ENCODE measurements around the gene COL4A1.

COL4A1 gene

DNA sequence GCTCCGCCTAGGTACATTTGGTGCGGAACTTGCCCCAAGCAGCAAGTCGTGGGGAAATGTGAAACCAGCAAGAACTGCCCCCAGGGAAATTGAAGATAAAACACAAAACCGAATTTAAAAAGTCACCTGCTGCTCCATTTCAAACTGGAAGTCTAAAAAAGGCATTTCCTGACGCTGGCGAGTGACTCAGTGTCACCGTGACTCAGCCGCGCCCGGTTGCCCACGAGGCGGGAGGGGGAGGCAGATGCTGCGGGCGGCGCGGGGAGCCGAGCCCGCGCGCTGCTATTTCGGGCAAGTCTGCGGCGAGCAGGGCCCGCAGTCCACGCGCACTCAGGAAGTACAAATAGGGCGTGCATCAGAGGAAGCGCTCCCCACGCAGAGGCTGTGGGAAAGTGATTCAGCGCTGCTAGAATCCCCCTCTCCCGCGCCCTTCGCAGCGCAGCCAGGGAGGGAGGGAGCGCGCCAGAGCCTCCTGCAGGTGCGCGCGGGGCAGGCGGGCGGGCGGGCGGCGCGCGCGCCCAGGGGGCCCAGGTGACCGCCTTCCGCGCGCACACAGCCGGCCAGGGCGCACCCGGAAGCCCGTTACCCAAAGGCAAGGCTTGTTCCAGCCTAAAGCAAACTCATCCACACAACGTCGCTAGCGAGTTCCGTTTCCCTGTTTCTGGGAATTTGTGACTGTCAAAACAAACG is 168.8 kb downstream of the COL4A1 start:
- H3K56ac ChIP-seq (ENCODE audit: low read length): peak overlapping the region; percentile 68
- H4K8ac ChIP-seq (ENCODE audit: low read depth, low read length): no peak overlapping the region
- H3K27me3 ChIP-seq (ENCODE audit: insufficient read depth, low read length, poor library complexity): no peaks in the 10 kb centered on the region
- H2BK15ac ChIP-seq (replicated peaks; ENCODE audit: low read depth): no peak overlapping the region
- H3K4me2 ChIP-seq (ENCODE audit: low read length): peak overlapping the region; percentile 81
- no peak overlapping the region for H2BK120ac ChIP-seq (ENCODE audit: low read depth, low read length)
- no peaks in the 10 kb centered on the region for H3K79me1 ChIP-seq (ENCODE audit: low read length)
- H3K4me3 ChIP-seq (ENCODE audit: low read length): peak overlapping the region; percentile 37
- H3K18ac ChIP-seq (ENCODE audit: low read length): no peak overlapping the region
- peaks cover 17% of the 10 kb centered on the region for H3K4me1 ChIP-seq (ENCODE audit: control insufficient read depth, low read depth, low read length)
- H3K23ac ChIP-seq (ENCODE audit: low read length): no peak overlapping the region
- H3K9ac ChIP-seq (ENCODE audit: low read length): peak overlapping the region; percentile 44
- peak; percentile 77 for DNase-seq
- H2BK5ac ChIP-seq (ENCODE audit: low read length): no peak overlapping the region
- H3K36me3 ChIP-seq (ENCODE audit: control insufficient read depth, insufficient read depth, low read length): no peaks in the 10 kb centered on the region
- H3K4ac ChIP-seq (ENCODE audit: low read depth, low read length): no peak overlapping the region
- no CpG with 5 or more reads among the region's 60 CpGs for WGBS (ENCODE audit: extremely low coverage, insufficient coverage, low lambda C conversion rate)
- H3K79me2 ChIP-seq (ENCODE audit: control insufficient read depth, insufficient read depth, low read length): no peaks in the 10 kb centered on the region
- no peak overlapping the region for H4K5ac ChIP-seq (ENCODE audit: low read length)
- no peak overlapping the region for H2AK5ac ChIP-seq (ENCODE audit: low read length)
- H3K27ac ChIP-seq (ENCODE audit: low read depth, low read length): no peak overlapping the region

DNA sequence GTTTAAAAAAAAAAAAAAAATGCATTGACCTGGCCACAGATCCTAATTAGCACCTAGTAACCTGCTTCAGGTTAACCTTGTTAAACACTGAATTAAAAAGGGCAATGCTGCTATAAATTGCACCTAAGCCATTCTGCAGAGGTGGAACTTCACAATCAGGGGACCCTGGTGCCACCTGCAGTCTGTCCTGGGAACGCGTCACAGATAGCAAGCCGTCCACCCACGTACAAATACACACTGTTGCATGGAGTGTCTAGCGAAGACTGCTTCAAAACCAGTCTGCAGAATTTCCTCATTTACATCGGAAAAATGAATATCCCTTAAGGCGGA is 169.3 kb downstream of the COL4A1 start:
- WGBS (ENCODE audit: extremely low coverage, insufficient coverage, low lambda C conversion rate): no CpG with 5 or more reads among the region's 7 CpGs
- H4K5ac ChIP-seq (ENCODE audit: low read length): no peak overlapping the region

DNA sequence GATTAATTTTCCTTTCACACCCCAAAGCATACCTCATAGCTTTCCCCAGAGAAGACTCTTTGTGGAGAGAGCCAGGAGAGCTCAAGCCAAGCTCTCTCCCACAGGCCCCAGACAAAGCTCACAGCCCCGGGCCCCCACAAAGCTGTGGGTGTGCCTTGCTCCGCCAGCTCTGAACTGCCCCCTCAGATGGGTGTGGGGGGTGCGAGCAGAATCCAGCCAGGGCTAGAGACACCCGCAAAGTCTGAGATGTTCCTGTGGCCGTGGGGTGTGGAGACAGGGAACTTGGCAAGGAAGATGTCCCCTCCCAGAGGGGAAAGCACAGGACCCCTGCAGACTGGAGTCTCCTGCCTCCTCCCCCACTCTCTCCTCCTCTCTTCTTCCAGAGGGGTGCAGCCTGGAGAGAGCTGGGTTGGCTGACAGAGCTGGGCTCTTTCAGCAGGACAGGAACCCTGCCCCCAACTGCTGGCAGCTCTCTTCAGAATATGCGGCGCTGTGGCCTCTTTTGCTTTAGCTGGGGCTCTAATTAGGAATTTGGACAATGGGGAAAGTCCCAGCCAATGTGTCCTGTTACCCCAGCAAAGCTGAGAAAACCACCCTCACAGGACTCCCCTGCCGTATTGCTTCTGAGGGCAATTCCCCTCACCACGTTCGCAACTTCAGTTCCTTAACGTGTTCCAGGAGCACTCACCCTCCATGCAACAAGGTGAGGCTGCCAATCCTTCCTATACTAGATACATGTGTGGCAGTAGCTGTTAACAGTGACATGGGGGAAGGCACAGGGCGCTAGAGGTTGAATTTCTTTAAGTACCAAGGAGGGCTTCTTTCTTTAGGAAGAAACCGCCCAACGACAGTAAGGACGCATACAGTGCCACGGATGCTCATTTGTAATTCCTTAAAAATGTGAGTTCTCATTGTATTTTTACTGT is 170.0 kb downstream of the COL4A1 start:
- Histone ChIP-seq H3K27me3 (ENCODE audit: insufficient read depth, low read length, poor library complexity) (no peaks in the 10 kb centered on the region), H2BK120ac (ENCODE audit: low read depth, low read length) (peak overlapping the region; percentile 74), H3K36me3 (ENCODE audit: control insufficient read depth, insufficient read depth, low read length) (no peaks in the 10 kb centered on the region), H2BK15ac (replicated peaks; ENCODE audit: low read depth) (no peak overlapping the region), H3K79me2 (ENCODE audit: control insufficient read depth, insufficient read depth, low read length) (no peaks in the 10 kb centered on the region), H2AK5ac (ENCODE audit: low read length) (no peak overlapping the region), H3K4me2 (ENCODE audit: low read length) (no peak overlapping the region), H3K56ac (ENCODE audit: low read length) (peak overlapping the region; percentile 46), H3K4me3 (ENCODE audit: low read length) (no peak overlapping the region), H3K18ac (ENCODE audit: low read length) (no peak overlapping the region), H3K27ac (ENCODE audit: low read depth, low read length) (no peak overlapping the region), H3K4me1 (ENCODE audit: control insufficient read depth, low read depth, low read length) (peaks cover 17% of the 10 kb centered on the region), H3K4ac (ENCODE audit: low read depth, low read length) (no peak overlapping the region), H2BK5ac (ENCODE audit: low read length) (no peak overlapping the region), H4K5ac (ENCODE audit: low read length) (no peak overlapping the region), H3K9ac (ENCODE audit: low read length) (peak overlapping the region; percentile 37), H3K23ac (ENCODE audit: low read length) (no peak overlapping the region), H3K79me1 (ENCODE audit: low read length) (no peaks in the 10 kb centered on the region), H4K8ac (ENCODE audit: low read depth, low read length) (no peak overlapping the region)
- DNase-seq: peak; percentile 52
- no CpG with 5 or more reads among the region's 16 CpGs for WGBS (ENCODE audit: extremely low coverage, insufficient coverage, low lambda C conversion rate)

More for the DNA sequence above, 169.3 kb downstream of the COL4A1 start:
- no peaks in the 10 kb centered on the region for H3K79me2 ChIP-seq (ENCODE audit: control insufficient read depth, insufficient read depth, low read length)
- H3K79me1 ChIP-seq (ENCODE audit: low read length): no peaks in the 10 kb centered on the region
- H3K27me3 ChIP-seq (ENCODE audit: insufficient read depth, low read length, poor library complexity): no peaks in the 10 kb centered on the region
- no peak overlapping the region for H2BK120ac ChIP-seq (ENCODE audit: low read depth, low read length)
- no peak overlapping the region for H2BK5ac ChIP-seq (ENCODE audit: low read length)
- no peak overlapping the region for H3K4ac ChIP-seq (ENCODE audit: low read depth, low read length)
- peak overlapping the region; percentile 37 for H3K4me3 ChIP-seq (ENCODE audit: low read length)
- no peak overlapping the region for H3K23ac ChIP-seq (ENCODE audit: low read length)
- H2AK5ac ChIP-seq (ENCODE audit: low read length): no peak overlapping the region
- H2BK15ac ChIP-seq (replicated peaks; ENCODE audit: low read depth): no peak overlapping the region
- peaks cover 17% of the 10 kb centered on the region for H3K4me1 ChIP-seq (ENCODE audit: control insufficient read depth, low read depth, low read length)
- peak overlapping the region; percentile 81 for H3K4me2 ChIP-seq (ENCODE audit: low read length)
- no peak overlapping the region for H3K27ac ChIP-seq (ENCODE audit: low read depth, low read length)
- no peaks in the 10 kb centered on the region for H3K36me3 ChIP-seq (ENCODE audit: control insufficient read depth, insufficient read depth, low read length)
- H3K56ac ChIP-seq (ENCODE audit: low read length): no peak overlapping the region
- H3K18ac ChIP-seq (ENCODE audit: low read length): no peak overlapping the region
- H4K8ac ChIP-seq (ENCODE audit: low read depth, low read length): no peak overlapping the region
- H3K9ac ChIP-seq (ENCODE audit: low read length): no peak overlapping the region
- DNase-seq: no peak

DNA sequence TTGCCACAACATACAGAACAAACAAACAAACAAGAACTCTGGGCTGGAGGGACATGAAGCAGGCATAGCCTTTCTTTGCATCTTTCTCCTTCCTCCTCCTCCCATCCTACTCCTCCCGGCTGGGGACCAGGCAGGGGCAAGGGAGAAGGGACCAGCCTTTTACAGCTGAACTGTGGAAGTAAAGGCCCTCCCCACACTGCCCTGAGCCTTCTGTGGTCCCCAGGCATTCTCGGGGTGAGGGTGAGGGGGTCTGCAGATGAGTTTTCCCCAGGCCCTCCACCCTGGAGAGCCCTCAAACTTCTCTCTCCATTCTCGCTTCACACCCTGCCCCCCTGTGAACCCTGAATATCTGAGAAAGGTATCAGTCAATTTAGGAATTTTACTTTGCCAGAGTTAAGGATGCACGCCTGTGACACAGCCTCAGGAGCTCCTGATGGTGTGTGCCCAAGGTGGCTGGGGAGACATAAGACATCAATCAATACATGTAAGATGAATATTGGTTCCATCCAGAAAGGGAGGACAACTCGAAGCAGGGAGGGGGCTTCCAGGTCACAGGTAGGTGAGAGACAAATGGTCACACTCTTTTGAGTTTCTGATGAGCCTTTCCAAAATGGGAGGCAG is 170.9 kb downstream of the COL4A1 start:
- Histone ChIP-seq H3K9ac (ENCODE audit: low read length) (no peak overlapping the region), H3K79me1 (ENCODE audit: low read length) (no peaks in the 10 kb centered on the region), H3K56ac (ENCODE audit: low read length) (no peak overlapping the region), H3K18ac (ENCODE audit: low read length) (no peak overlapping the region), H2BK5ac (ENCODE audit: low read length) (no peak overlapping the region), H3K4me2 (ENCODE audit: low read length) (no peak overlapping the region), H3K27ac (ENCODE audit: low read depth, low read length) (no peak overlapping the region), H4K5ac (ENCODE audit: low read length) (no peak overlapping the region), H3K4ac (ENCODE audit: low read depth, low read length) (no peak overlapping the region), H3K27me3 (ENCODE audit: insufficient read depth, low read length, poor library complexity) (no peaks in the 10 kb centered on the region), H2BK15ac (replicated peaks; ENCODE audit: low read depth) (no peak overlapping the region), H3K79me2 (ENCODE audit: control insufficient read depth, insufficient read depth, low read length) (no peaks in the 10 kb centered on the region), H4K8ac (ENCODE audit: low read depth, low read length) (no peak overlapping the region), H3K23ac (ENCODE audit: low read length) (no peak overlapping the region), H2BK120ac (ENCODE audit: low read depth, low read length) (no peak overlapping the region), H3K4me1 (ENCODE audit: control insufficient read depth, low read depth, low read length) (peaks cover 17% of the 10 kb centered on the region), H2AK5ac (ENCODE audit: low read length) (no peak overlapping the region), H3K36me3 (ENCODE audit: control insufficient read depth, insufficient read depth, low read length) (no peaks in the 10 kb centered on the region), H3K4me3 (ENCODE audit: low read length) (no peak overlapping the region)
- DNase-seq: no peak
- no CpG with 5 or more reads among the region's 5 CpGs for WGBS (ENCODE audit: extremely low coverage, insufficient coverage, low lambda C conversion rate)

DNA sequence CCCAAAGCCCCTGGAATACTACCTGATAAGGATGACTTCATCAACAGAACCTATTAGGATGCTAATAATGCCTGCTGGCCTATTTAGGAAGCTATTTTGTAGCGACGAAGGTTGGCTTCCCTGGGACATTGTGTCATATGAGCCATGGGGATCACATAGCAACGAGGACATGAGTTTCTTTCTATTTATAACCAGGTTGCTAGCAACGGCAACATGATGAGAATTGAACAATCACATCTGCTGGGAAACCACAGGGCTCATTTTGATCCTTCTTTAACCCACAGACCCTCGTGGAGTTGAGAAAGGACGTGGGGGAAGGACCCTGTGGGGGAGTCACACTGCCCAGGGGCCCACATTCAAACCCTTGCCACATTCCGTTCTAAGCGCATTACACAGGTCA is 172.2 kb downstream of the COL4A1 start:
- H2AK5ac ChIP-seq (ENCODE audit: low read length): no peak overlapping the region

More for the DNA sequence above, 172.2 kb downstream of the COL4A1 start:
- H3K18ac ChIP-seq (ENCODE audit: low read length): no peak overlapping the region
- H3K56ac ChIP-seq (ENCODE audit: low read length): no peak overlapping the region
- H2BK15ac ChIP-seq (replicated peaks; ENCODE audit: low read depth): no peak overlapping the region
- DNase-seq: peak; percentile 82
- H3K23ac ChIP-seq (ENCODE audit: low read length): no peak overlapping the region
- no peak overlapping the region for H2BK120ac ChIP-seq (ENCODE audit: low read depth, low read length)
- H3K9ac ChIP-seq (ENCODE audit: low read length): no peak overlapping the region
- H2BK5ac ChIP-seq (ENCODE audit: low read length): no peak overlapping the region
- H3K4me2 ChIP-seq (ENCODE audit: low read length): no peak overlapping the region
- H4K8ac ChIP-seq (ENCODE audit: low read depth, low read length): no peak overlapping the region
- no peaks in the 10 kb centered on the region for H3K36me3 ChIP-seq (ENCODE audit: control insufficient read depth, insufficient read depth, low read length)
- H3K79me1 ChIP-seq (ENCODE audit: low read length): no peaks in the 10 kb centered on the region
- H3K4me1 ChIP-seq (ENCODE audit: control insufficient read depth, low read depth, low read length): peaks cover 17% of the 10 kb centered on the region
- no peak overlapping the region for H4K5ac ChIP-seq (ENCODE audit: low read length)
- no peaks in the 10 kb centered on the region for H3K79me2 ChIP-seq (ENCODE audit: control insufficient read depth, insufficient read depth, low read length)
- no peak overlapping the region for H3K4ac ChIP-seq (ENCODE audit: low read depth, low read length)
- H3K27me3 ChIP-seq (ENCODE audit: insufficient read depth, low read length, poor library complexity): no peaks in the 10 kb centered on the region
- no CpG with 5 or more reads among the region's 8 CpGs for WGBS (ENCODE audit: extremely low coverage, insufficient coverage, low lambda C conversion rate)
- H3K27ac ChIP-seq (ENCODE audit: low read depth, low read length): no peak overlapping the region
- H3K4me3 ChIP-seq (ENCODE audit: low read length): no peak overlapping the region
